Testis (tissue), 3 donors: ENCODE results near the gene DMC1. TPM values are rescaled to one million over a fixed set of nuclear protein-coding genes. Genes with fewer than 3 reads are reported as not detected.

Source experiments
- DNase-seq: peaks from one replicate; pipeline ENCODE4 v3.0.0-alpha.2; 2019
- H3K27ac ChIP-seq, 2 donors: fragments of 200-600 bp; sonication (generic); one replicate each; pipeline ENCODE4 v1.5.1; 2019
- H3K27me3 ChIP-seq: fragments of 200-600 bp; sonication (generic); one replicate; pipeline ENCODE4 v1.5.1; 2019
- H3K36me3 ChIP-seq: fragments of 200-600 bp; sonication (generic); one replicate; pipeline ENCODE4 v1.5.1; 2017; ENCODE audit warnings: low read depth; ENCODE audit errors: missing control alignments
- H3K4me1 ChIP-seq: fragments of 200-600 bp; sonication (generic); one replicate; pipeline ENCODE4 v1.5.1; 2019
- H3K4me3 ChIP-seq, 2 donors: fragments of 200-600 bp; sonication (generic); one replicate each; pipeline ENCODE4 v1.5.1; 2017 to 2019
- H3K9me3 ChIP-seq: fragments of 200-600 bp; sonication (generic); one replicate; pipeline ENCODE4 v1.5.1; 2017
- CTCF ChIP-seq, 3 experiments: fragments of 450-650 bp in 2 of 3; fragments of 200-600 bp in 1 of 3; sonication (generic) in 1 of 3; IDR thresholded peaks; one replicate each; pipeline ENCODE4 v1.5.1; 2016 to 2019; ENCODE audit warnings: antibody characterized with exemption in 3 of 3, mild to moderate bottlenecking in 2 of 3, moderate library complexity in 1 of 3
- POLR2A ChIP-seq: fragments of 450-650 bp; IDR thresholded peaks from one replicate; pipeline ENCODE4 v1.6.1; 2017; ENCODE audit warnings: antibody characterized with exemption, mild to moderate bottlenecking, moderate library complexity
- WGBS, 2 donors: methylation state at CpG; one replicate each; pipeline ENCODE4 v1.1.5; 2018; 5-methylcytosine and 5-hydroxymethylcytosine counted together
- intact Hi-C: fragments of 100-400 bp; cut with DNase I; formaldehyde crosslinking; loops from one replicate; pipeline ENCODE4 v1.15.1; 2023; ENCODE audit warnings: low total_unique reads
- polyA plus RNA-seq: library from polyadenylated mRNA; stranded (reverse); fragments of 350-450 nt; fragmentation: Illumina TruSeq; extraction: RNeasy Lipid Tissue Mini Kit (QIAGEN cat#74804); gene quantifications from one replicate; pipeline ENCODE4 v1.2.3, GENCODE V29; 2014; ENCODE audit warnings: low read depth, low replicate concordance; ENCODE audit not compliant: insufficient read depth
- total RNA-seq, 2 donors: library from RNA; depleted of rRNA; stranded (reverse); fragments of >200 nt; gene quantifications; one replicate each; pipeline ENCODE4 v1.2.3, GENCODE V29; 2016

Gene DMC1
- total and polyA plus RNA-seq, 3 donors from 2014 or later: 8.9 to 18.3 (median 17.6) TPM

GRCh38 chr22:38482662-38483308 lies 87.2 kb downstream of the DMC1 start:
- no peaks in the 10 kb centered on the region for H3K4me1 ChIP-seq
- no peak for DNase-seq
- TF ChIP-seq POLR2A (no peak), CTCF (IDR thresholded peaks at IDR 0.05) (no peak)
- no peaks in the 10 kb centered on the region for H3K27me3 ChIP-seq
- no peaks in the 10 kb centered on the region for H3K36me3 ChIP-seq
- intact Hi-C loops: no loop called here
- WGBS, 2 donors: 92 to 94% methylated on average over 6 of the region's 6 CpGs
- H3K27ac ChIP-seq: no peak overlapping the region
- H3K4me3 ChIP-seq: no peak overlapping the region
- H3K9me3 ChIP-seq: no peaks in the 10 kb centered on the region

GRCh38 chr22:38481871-38482332 lies 88.1 kb downstream of the DMC1 start:
- intact Hi-C loops: no loop called here
- no peak for DNase-seq
- Histone ChIP-seq H3K27ac (no peak overlapping the region), H3K4me1 (no peaks in the 10 kb centered on the region), H3K36me3 (no peaks in the 10 kb centered on the region), H3K4me3 (no peak overlapping the region), H3K9me3 (no peaks in the 10 kb centered on the region), H3K27me3 (no peaks in the 10 kb centered on the region)
- WGBS, 2 donors: 88 to 90% methylated on average over 8 of the region's 8 CpGs
- TF ChIP-seq CTCF (IDR thresholded peaks at IDR 0.05) (no peak), POLR2A (no peak)

- TF ChIP-seq CTCF (IDR thresholded peaks at IDR 0.05) (no peak), POLR2A (no peak)
- H3K27me3 ChIP-seq: no peaks in the 10 kb centered on the region
- H3K4me3 ChIP-seq: no peak overlapping the region
- H3K27ac ChIP-seq: no peak overlapping the region
- H3K9me3 ChIP-seq: no peaks in the 10 kb centered on the region
- intact Hi-C loops: no loop called here
- H3K4me1 ChIP-seq: no peaks in the 10 kb centered on the region
- WGBS, 2 donors: 93% methylated on average over 3 of the region's 3 CpGs
- DNase-seq: no peak
- H3K36me3 ChIP-seq: no peaks in the 10 kb centered on the region
Measured at GRCh38 chr22:38481162-38481870, 88.7 kb downstream of the DMC1 start.

- no peak overlapping the region for H3K4me3 ChIP-seq
- no peak for TF ChIP-seq POLR2A
- TF ChIP-seq CTCF (IDR thresholded peaks at IDR 0.05): no peak
- no peaks in the 10 kb centered on the region for H3K9me3 ChIP-seq
- 74 to 80% methylated on average over 7 of the region's 7 CpGs for WGBS, 2 donors
- no peaks in the 10 kb centered on the region for H3K4me1 ChIP-seq
- DNase-seq: no peak
- H3K36me3 ChIP-seq: no peaks in the 10 kb centered on the region
- no peak overlapping the region for H3K27ac ChIP-seq
- intact Hi-C loops: no loop called here
- no peaks in the 10 kb centered on the region for H3K27me3 ChIP-seq
Measured at GRCh38 chr22:38479096-38479837, 90.7 kb downstream of the DMC1 start.
